Astrocyte (in vitro differentiated cells and primary cell): ENCODE measurements around the gene PPP2R2B. TPM values are rescaled to one million over a fixed set of nuclear protein-coding genes. Genes with fewer than 3 reads are reported as not detected.

Source experiments
- DNase-seq: peaks from one replicate; pipeline ENCODE4 v3.0.0-alpha.2; 2010; ENCODE audit warnings: low read depth
- FAIRE-seq: peaks from 2 replicates; lab custom pipeline; 2011; peaks lifted over from hg19 to GRCh38; lab: Jason Lieb, UNC
- H2AFZ ChIP-seq: 2 replicates; pipeline ENCODE4 v1.6.0; 2012; ENCODE audit warnings: low read depth, low read length, inconsistent platforms
- H3K27ac ChIP-seq: 2 replicates; pipeline ENCODE4 v1.5.1; 2011; ENCODE audit warnings: low read depth, low read length, inconsistent platforms
- H3K27me3 ChIP-seq: 2 replicates; pipeline ENCODE4 v1.6.0; 2011; ENCODE audit warnings: low read length, inconsistent platforms; ENCODE audit not compliant: insufficient read depth
- H3K36me3 ChIP-seq: 2 replicates; pipeline ENCODE4 v1.5.1; 2011; ENCODE audit warnings: low read length, inconsistent platforms; ENCODE audit not compliant: insufficient read depth
- H3K4me1 ChIP-seq: 2 replicates; pipeline ENCODE4 v1.5.1; 2011; ENCODE audit warnings: low read length, inconsistent platforms; ENCODE audit not compliant: insufficient read depth
- H3K4me2 ChIP-seq: 2 replicates; pipeline ENCODE4 v1.6.0; 2012; ENCODE audit warnings: low read length, inconsistent platforms
- H3K4me3 ChIP-seq: 2 replicates; pipeline ENCODE4 v1.5.1; 2011; ENCODE audit warnings: low read depth, mild to moderate bottlenecking, low read length, inconsistent platforms; ENCODE audit not compliant: insufficient read depth
- H3K79me2 ChIP-seq: 2 replicates; pipeline ENCODE4 v1.6.0; 2012; ENCODE audit warnings: mild to moderate bottlenecking, low read length, inconsistent platforms; ENCODE audit not compliant: insufficient read depth
- H3K9ac ChIP-seq: 2 replicates; pipeline ENCODE4 v1.6.0; 2012; ENCODE audit warnings: mild to moderate bottlenecking, low read length, inconsistent platforms
- H3K9me3 ChIP-seq: 2 replicates; pipeline ENCODE4 v1.5.1; 2012; ENCODE audit warnings: low read depth, mild to moderate bottlenecking, low read length, inconsistent platforms; ENCODE audit not compliant: insufficient read depth
- H4K20me1 ChIP-seq: 2 replicates; pipeline ENCODE4 v1.6.0; 2012; ENCODE audit warnings: low read length, inconsistent platforms; ENCODE audit not compliant: insufficient read depth
- H3K27ac Mint-ChIP-seq: one replicate; pipeline ENCODE4 v1.8.0; 2021; ENCODE audit warnings: mild to moderate bottlenecking, mixed read lengths; ENCODE audit not compliant: unreplicated experiment
- H3K27me3 Mint-ChIP-seq: one replicate; pipeline ENCODE4 v1.8.0; 2021; ENCODE audit warnings: low read depth, mixed read lengths; ENCODE audit not compliant: unreplicated experiment
- H3K36me3 Mint-ChIP-seq: one replicate; pipeline ENCODE4 v1.8.0; 2021; ENCODE audit warnings: low read depth, mixed read lengths; ENCODE audit not compliant: unreplicated experiment
- H3K4me1 Mint-ChIP-seq: one replicate; pipeline ENCODE4 v1.8.0; 2021; ENCODE audit warnings: low read depth, mixed read lengths; ENCODE audit not compliant: unreplicated experiment
- H3K4me3 Mint-ChIP-seq: one replicate; pipeline ENCODE4 v1.8.0; 2021; ENCODE audit warnings: mild to moderate bottlenecking, moderate library complexity, mixed read lengths; ENCODE audit not compliant: unreplicated experiment
- H3K9me3 Mint-ChIP-seq: one replicate; pipeline ENCODE4 v1.8.0; 2021; ENCODE audit warnings: mild to moderate bottlenecking, mixed read lengths; ENCODE audit not compliant: unreplicated experiment
- CTCF ChIP-seq: IDR thresholded peaks from 2 replicates; pipeline ENCODE4 v1.5.1; 2011; ENCODE audit warnings: low read depth, mild to moderate bottlenecking, inconsistent platforms, low read length, moderate library complexity; ENCODE audit not compliant: insufficient read depth
- EZH2 ChIP-seq: IDR thresholded peaks from 2 replicates; pipeline ENCODE4 v1.6.1; 2012; ENCODE audit warnings: mild to moderate bottlenecking, low read length, inconsistent platforms; ENCODE audit not compliant: insufficient read depth
- total RNA-seq: library from RNA; stranded (reverse); gene quantifications from 2 replicates; pipeline ENCODE4 v1.2.1, GENCODE V29; 2021

The PPP2R2B gene
- total RNA-seq, 1 donor from 2014 or later = 5.2 TPM

GRCh38 chr5:146767534-146767933 is 111.0 kb downstream of the PPP2R2B start:
- H3K27me3 ChIP-seq = no peaks in the 10 kb centered on the region
- H3K4me2 ChIP-seq = no peak overlapping the region
- Mint-ChIP-seq H3K4me1 (peaks cover 11% of the 10 kb centered on the region), H3K27ac (no peak overlapping the region), H3K9me3 (no peaks in the 10 kb centered on the region), H3K36me3 (no peaks in the 10 kb centered on the region), H3K4me3 (no peak overlapping the region), H3K27me3 (no peaks in the 10 kb centered on the region)
- H3K4me3 ChIP-seq = no peak overlapping the region
- DNase-seq (no peak), FAIRE-seq (no peak)
- no peaks in the 10 kb centered on the region for H3K79me2 ChIP-seq
- no peak overlapping the region for H3K27ac ChIP-seq
- TF ChIP-seq CTCF (no peak), EZH2 (no peak)
- no peaks in the 10 kb centered on the region for H4K20me1 ChIP-seq
- H2AFZ ChIP-seq = no peak overlapping the region
- H3K9ac ChIP-seq = no peak overlapping the region
- no peaks in the 10 kb centered on the region for H3K36me3 ChIP-seq
- no peaks in the 10 kb centered on the region for H3K9me3 ChIP-seq
- peaks cover 8% of the 10 kb centered on the region for H3K4me1 ChIP-seq

- no peaks in the 10 kb centered on the region for H4K20me1 ChIP-seq
- no peak overlapping the region for H3K27ac ChIP-seq
- H3K36me3 Mint-ChIP-seq = no peaks in the 10 kb centered on the region
- H2AFZ ChIP-seq = no peak overlapping the region
- H3K79me2 ChIP-seq = no peaks in the 10 kb centered on the region
- H3K4me3 Mint-ChIP-seq = no peak overlapping the region
- DNase-seq (peak; percentile 69), FAIRE-seq (no peak)
- no peaks in the 10 kb centered on the region for H3K9me3 ChIP-seq
- no peaks in the 10 kb centered on the region for H3K27me3 Mint-ChIP-seq
- H3K4me3 ChIP-seq = no peak overlapping the region
- no peaks in the 10 kb centered on the region for H3K9me3 Mint-ChIP-seq
- no peaks in the 10 kb centered on the region for H3K27me3 ChIP-seq
- peak overlapping the region; percentile 28 for H3K27ac Mint-ChIP-seq
- no peak overlapping the region for H3K9ac ChIP-seq
- H3K36me3 ChIP-seq = no peaks in the 10 kb centered on the region
- H3K4me1 Mint-ChIP-seq = peaks cover 11% of the 10 kb centered on the region
- TF ChIP-seq CTCF = no peak
- no peak for TF ChIP-seq EZH2
- H3K4me2 ChIP-seq = no peak overlapping the region
- H3K4me1 ChIP-seq = peaks cover 8% of the 10 kb centered on the region
These were observed 112.5 kb downstream of the PPP2R2B start for GRCh38 chr5:146766013-146766412.

- H3K79me2 ChIP-seq = no peaks in the 10 kb centered on the region
- TF ChIP-seq CTCF (no peak), EZH2 (no peak)
- FAIRE-seq (no peak), DNase-seq (peak; percentile 78)
- no peak overlapping the region for H2AFZ ChIP-seq
- Mint-ChIP-seq H3K4me3 (no peak overlapping the region), H3K9me3 (no peaks in the 10 kb centered on the region), H3K36me3 (no peaks in the 10 kb centered on the region), H3K27me3 (no peaks in the 10 kb centered on the region), H3K4me1 (peaks cover 11% of the 10 kb centered on the region), H3K27ac (no peak overlapping the region)
- H3K4me3 ChIP-seq = no peak overlapping the region
- no peak overlapping the region for H3K27ac ChIP-seq
- H3K4me2 ChIP-seq = no peak overlapping the region
- H3K27me3 ChIP-seq = no peaks in the 10 kb centered on the region
- H3K36me3 ChIP-seq = no peaks in the 10 kb centered on the region
- H4K20me1 ChIP-seq = no peaks in the 10 kb centered on the region
- peaks cover 8% of the 10 kb centered on the region for H3K4me1 ChIP-seq
- no peaks in the 10 kb centered on the region for H3K9me3 ChIP-seq
- H3K9ac ChIP-seq = no peak overlapping the region
These were observed 113.3 kb downstream of the PPP2R2B start for GRCh38 chr5:146765089-146765832.
